Bronchial smooth muscle cell (primary cell): ENCODE results near the gene ARPP19. TPM values are rescaled to one million over a fixed set of nuclear protein-coding genes. Genes with fewer than 3 reads are reported as not detected.

Experiments
- total RNA-seq: library from RNA; depleted of rRNA; stranded (reverse); fragments of >200 nt; gene quantifications from 2 replicates; pipeline ENCODE4 v1.2.1, GENCODE V29; 2014

ARPP19 gene, protein sequence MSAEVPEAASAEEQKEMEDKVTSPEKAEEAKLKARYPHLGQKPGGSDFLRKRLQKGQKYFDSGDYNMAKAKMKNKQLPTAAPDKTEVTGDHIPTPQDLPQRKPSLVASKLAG
- total RNA-seq: 33.0 and 42.9 TPM in 2 replicates

DNA sequence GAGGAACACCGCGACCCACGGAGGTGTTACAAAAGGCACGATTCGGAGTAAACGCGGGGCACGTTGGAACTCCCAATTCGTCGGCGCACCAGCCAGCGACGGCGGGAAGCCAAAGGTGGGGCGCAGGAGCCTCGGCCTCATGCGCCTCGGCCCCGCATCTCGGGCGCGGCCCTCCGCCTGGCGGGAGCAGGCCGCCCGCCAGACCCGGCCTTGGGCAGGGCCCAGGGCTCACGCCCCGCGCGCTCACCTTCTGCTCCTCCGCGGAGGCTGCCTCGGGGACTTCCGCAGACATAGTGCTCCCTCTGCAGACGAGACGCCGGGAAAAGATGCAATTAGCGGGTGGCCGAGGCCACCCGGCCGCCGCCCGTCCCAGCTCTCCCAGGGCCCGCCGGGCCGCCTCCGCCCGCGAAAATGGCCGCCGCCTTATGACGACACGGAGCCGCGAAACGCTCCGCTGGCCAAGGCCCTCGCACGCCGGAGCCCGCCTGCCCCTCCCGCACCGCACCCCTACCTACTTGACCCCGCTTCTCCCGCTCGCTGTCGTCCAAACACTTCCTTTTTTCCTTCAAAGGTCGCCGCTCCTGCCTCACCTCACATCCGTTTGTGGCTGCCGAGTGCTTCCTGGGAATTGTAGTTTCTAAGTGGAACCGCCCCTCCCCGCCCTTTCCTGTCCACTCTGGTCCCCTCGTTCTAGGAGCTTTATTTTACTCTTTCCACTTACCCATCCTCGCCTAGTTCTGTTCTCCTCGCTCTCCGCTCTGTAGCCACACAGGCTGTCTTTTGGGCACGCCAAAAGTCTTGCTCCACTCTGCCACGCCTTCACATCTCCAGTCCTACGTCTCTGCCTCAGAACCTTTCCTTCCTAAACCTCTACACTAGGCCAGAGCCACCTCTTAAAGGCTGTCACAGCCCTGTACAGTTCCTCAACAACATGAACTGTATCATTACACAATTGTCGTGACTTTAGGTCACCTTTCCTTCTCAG, at the start of gene ARPP19:
Gene ARPP19 (minus strand): TSS at position 430 of the 985 bp plus-strand sequence. CDS start 138 bp downstream, at position 292.

DNA sequence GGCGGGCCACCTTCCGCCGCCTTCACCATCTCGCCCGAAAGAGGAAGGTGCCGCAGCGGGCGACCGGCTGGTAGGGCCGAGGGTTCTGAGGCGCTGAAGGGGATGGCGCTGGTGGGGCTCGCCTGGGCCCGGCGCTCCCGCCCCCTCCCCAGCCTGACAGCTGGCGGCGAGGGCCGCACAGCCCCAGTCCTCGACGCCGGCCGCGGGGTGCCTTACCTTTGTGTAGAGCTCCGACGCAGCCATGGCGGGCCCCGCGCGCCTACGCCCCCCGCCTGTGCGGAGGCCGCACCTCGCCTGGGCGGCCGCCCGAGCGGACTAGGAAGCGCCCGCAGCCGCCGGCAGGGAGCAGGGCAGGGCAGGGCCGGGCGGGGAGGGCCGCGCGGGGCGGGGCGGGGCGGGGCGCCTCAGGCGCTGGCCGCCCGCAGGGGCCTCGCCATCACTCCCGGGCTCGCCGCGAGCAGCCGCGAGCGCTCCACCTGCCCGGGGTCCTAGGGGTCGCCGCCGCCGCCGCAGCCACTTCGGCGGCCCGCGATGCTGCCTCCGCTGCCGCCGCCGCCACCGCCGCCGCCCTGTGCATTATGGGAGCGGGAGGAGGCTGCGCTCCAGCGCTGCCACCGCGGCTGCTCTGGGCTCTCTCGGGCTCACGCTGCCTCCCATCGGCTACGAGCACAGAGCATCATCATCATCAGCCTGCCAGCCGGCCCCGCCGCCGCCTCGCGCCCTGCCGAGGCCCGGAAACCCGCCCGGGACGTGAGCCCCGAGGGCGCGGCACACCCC, 40.1 kb downstream of the ARPP19 start, which contains the start of gene MYO5A:
Gene MYO5A (minus strand): TSS at position 317 of the 777 bp plus-strand sequence. CDS start 74 bp downstream, at position 243.

Other genes starting within 250 kb of the ARPP19 start
- gene MYO5A, start 40.1 kb downstream of the ARPP19 start, total RNA-seq: 17.7 and 27.4 TPM in 2 replicates
- 16.0 and 20.5 TPM in 2 replicates for gene ATOSA, start 110.4 kb upstream of the ARPP19 start, total RNA-seq
- not detected in 2 replicates for gene ONECUT1, start 221.3 kb upstream of the ARPP19 start, total RNA-seq